Measurements from ENCODE around the gene DPY19L3. TPM values are rescaled to one million over a fixed set of nuclear protein-coding genes. Genes with fewer than 3 reads are reported as not detected.

The DPY19L3 gene
- total and polyA plus RNA-seq, 2 donors (not counting 1 experiment from before 2014, with no cell fraction given), result 14.0 to 40.0 TPM

DNA sequence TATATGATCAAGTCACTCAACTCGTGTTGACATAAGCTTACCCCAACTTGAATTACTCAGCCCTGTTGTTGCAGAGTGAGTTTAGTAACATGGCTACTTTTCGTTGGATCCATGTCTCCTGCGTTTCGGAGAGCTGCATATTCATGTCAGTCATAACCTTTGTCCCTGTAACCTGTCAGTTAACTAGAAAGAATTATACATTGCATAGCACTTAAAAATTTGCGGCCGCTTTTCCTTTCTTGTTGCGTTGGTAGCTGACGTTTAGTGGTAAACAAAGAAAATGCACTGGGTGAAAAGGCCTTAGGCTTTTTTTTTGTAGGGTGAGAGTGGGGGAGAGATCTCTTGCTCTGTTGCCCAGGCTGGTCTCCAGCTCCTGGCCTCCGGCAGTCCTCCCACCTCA is 46.0 kb upstream of the DPY19L3 start:
- WGBS (ENCODE audit: insufficient coverage), result no CpG with 5 or more reads among the region's 9 CpGs

DNA sequence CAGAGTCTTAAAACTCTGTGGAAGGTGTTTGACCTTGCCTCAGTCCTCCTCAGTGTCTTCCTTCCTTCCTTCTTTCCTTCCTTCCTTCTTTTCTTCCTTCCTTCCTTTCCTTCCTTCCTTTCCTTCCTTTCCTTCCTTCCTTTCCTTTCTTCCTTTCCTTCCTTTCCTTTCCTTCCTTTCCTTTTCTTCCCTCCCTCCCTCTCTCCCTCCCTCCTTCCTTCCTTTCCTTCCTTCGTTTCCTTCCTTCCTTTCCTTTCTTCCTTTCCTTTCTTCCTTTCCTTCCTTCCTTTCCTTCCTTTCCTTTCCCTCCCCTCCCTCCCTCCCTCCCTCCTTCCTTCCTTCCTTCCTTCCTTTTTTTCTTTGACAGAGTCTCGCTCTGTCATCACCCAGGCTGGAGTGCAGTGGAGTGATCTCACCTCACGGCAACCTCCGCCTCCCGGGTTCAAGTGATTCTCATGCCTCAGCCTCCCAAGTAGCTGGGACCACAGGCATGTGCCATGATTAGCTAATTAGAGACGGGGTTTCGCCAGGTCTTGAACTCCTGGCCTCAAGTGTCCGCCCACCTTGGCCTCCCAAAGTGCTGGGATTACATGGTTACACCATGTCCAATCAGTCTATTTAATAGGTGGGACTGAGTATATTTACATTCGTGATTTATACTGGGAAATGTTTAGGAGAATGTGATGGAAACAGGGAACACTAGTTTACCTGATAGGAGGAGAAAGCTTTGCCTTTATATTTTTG is 43.8 kb upstream of the DPY19L3 start:
- Mint-ChIP-seq H3K4me1 (peaks cover 13% of the 10 kb centered on the region), H3K9me3 (ENCODE audit: insufficient read depth) (no peaks in the 10 kb centered on the region)
- peaks cover 64% of the 10 kb centered on the region for H3K79me2 ChIP-seq (ENCODE audit: control insufficient read depth, insufficient read depth, low read length)

More for the DNA sequence above, 46.0 kb upstream of the DPY19L3 start:
- Histone ChIP-seq H3K79me2 (ENCODE audit: control insufficient read depth, insufficient read depth, low read length) (peaks cover 53% of the 10 kb centered on the region), H3K9me3 (ENCODE audit: control extremely low read depth in 1 of 3, control insufficient read depth in 2 of 3, insufficient read depth in 1 of 3, low read length in 2 of 3) (peaks cover 0 to 1% (median 0%) of the 10 kb centered on the region in 3 donors), H3K4me2 (replicated peaks; ENCODE audit: low read depth, low read length, poor library complexity, severe bottlenecking) (no peak overlapping the region), H3K4me1 (ENCODE audit: control insufficient read depth in 2 of 2, insufficient read depth in 2 of 2, low read length in 2 of 2) (peaks cover 13 to 20% of the 10 kb centered on the region in 2 donors), H3K27me3 (replicated peaks in 1 of 4; ENCODE audit: control extremely low read depth in 1 of 4, control insufficient read depth in 3 of 4, insufficient read depth in 4 of 4, low read length in 3 of 4) (no peaks in the 10 kb centered on the region), H4K20me1 (ENCODE audit: control insufficient read depth, insufficient read depth, low read length, poor library complexity, severe bottlenecking) (peaks cover 64% of the 10 kb centered on the region), H2AFZ (ENCODE audit: insufficient read depth, low read depth, low read length, poor library complexity, severe bottlenecking) (no peak overlapping the region), H3K9ac (ENCODE audit: low read length) (no peak overlapping the region), H3K36me3 (replicated peaks in 1 of 2; ENCODE audit: control extremely low read depth in 1 of 2, control insufficient read depth in 1 of 2, extremely low read depth in 1 of 2, insufficient read depth in 2 of 2, low read length in 1 of 2) (peaks cover 15 to 80% of the 10 kb centered on the region in 2 experiments), H3K27ac (ENCODE audit: low read length in 2 of 2) (no peak overlapping the region), H3K4me3 (ENCODE audit: control extremely low read depth in 1 of 5, extremely low read depth in 1 of 5, insufficient read depth in 1 of 5, low read depth in 2 of 5, low read length in 4 of 5) (no peak overlapping the region)
- no peak overlapping the region for H3K27ac Mint-ChIP-seq
- H3K4me3 Mint-ChIP-seq, result no peak overlapping the region
- ATAC-seq (ENCODE audit: low read depth) (no peak), DNase-seq (no peak)
- no peaks in the 10 kb centered on the region for H3K9me3 Mint-ChIP-seq (ENCODE audit: insufficient read depth)
- H3K27me3 Mint-ChIP-seq, result no peaks in the 10 kb centered on the region
- intact Hi-C loops (cut with micrococcal nuclease), result no loop called here
- CTCF ChIA-PET, result interaction anchor here (2.3 to 2.6 kb wide), 2 partner anchors 19 to 22 kb away, joined by 11 to 12 read pairs; no protein-coding TSS in a partner anchor
- POLR2A ChIA-PET, result no interaction called here
- no peak for TF ChIP-seq EZH2 (IDR thresholded peaks at IDR 0.05; ENCODE audit: borderline replicate concordance, insufficient read depth, low read depth, low read length, poor library complexity, severe bottlenecking)
- TF ChIP-seq, protein P1, sequence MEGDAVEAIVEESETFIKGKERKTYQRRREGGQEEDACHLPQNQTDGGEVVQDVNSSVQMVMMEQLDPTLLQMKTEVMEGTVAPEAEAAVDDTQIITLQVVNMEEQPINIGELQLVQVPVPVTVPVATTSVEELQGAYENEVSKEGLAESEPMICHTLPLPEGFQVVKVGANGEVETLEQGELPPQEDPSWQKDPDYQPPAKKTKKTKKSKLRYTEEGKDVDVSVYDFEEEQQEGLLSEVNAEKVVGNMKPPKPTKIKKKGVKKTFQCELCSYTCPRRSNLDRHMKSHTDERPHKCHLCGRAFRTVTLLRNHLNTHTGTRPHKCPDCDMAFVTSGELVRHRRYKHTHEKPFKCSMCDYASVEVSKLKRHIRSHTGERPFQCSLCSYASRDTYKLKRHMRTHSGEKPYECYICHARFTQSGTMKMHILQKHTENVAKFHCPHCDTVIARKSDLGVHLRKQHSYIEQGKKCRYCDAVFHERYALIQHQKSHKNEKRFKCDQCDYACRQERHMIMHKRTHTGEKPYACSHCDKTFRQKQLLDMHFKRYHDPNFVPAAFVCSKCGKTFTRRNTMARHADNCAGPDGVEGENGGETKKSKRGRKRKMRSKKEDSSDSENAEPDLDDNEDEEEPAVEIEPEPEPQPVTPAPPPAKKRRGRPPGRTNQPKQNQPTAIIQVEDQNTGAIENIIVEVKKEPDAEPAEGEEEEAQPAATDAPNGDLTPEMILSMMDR (IDR thresholded peaks at IDR 0.05), result no peak
- peaks cover 26% of the 10 kb centered on the region for H3K4me1 Mint-ChIP-seq

More for the DNA sequence above, 43.8 kb upstream of the DPY19L3 start:
- Histone ChIP-seq H3K36me3 (replicated peaks in 1 of 2; ENCODE audit: control extremely low read depth in 1 of 2, control insufficient read depth in 1 of 2, extremely low read depth in 1 of 2, insufficient read depth in 2 of 2, low read length in 1 of 2) (peaks cover 15 to 91% of the 10 kb centered on the region in 2 experiments), H3K9me3 (ENCODE audit: control extremely low read depth in 1 of 3, control insufficient read depth in 2 of 3, insufficient read depth in 1 of 3, low read length in 2 of 3) (peaks cover 0 to 1% (median 0%) of the 10 kb centered on the region in 3 donors), H4K20me1 (ENCODE audit: control insufficient read depth, insufficient read depth, low read length, poor library complexity, severe bottlenecking) (peaks cover 72% of the 10 kb centered on the region), H3K27me3 (replicated peaks in 1 of 4; ENCODE audit: control extremely low read depth in 1 of 4, control insufficient read depth in 3 of 4, insufficient read depth in 4 of 4, low read length in 3 of 4) (no peaks in the 10 kb centered on the region), H3K9ac (ENCODE audit: low read length) (no peak overlapping the region), H3K4me1 (ENCODE audit: control insufficient read depth in 2 of 2, insufficient read depth in 2 of 2, low read length in 2 of 2) (peaks cover under 1 to 3% of the 10 kb centered on the region in 2 donors), H3K4me3 (ENCODE audit: control extremely low read depth in 1 of 5, extremely low read depth in 1 of 5, insufficient read depth in 1 of 5, low read depth in 2 of 5, low read length in 4 of 5) (no peak overlapping the region), H3K4me2 (replicated peaks; ENCODE audit: low read depth, low read length, poor library complexity, severe bottlenecking) (no peak overlapping the region), H2AFZ (ENCODE audit: insufficient read depth, low read depth, low read length, poor library complexity, severe bottlenecking) (no peak overlapping the region), H3K27ac (ENCODE audit: low read length in 2 of 2) (no peak overlapping the region)
- TF ChIP-seq, protein P1 (IDR thresholded peaks at IDR 0.05), result no peak
- TF ChIP-seq EZH2 (IDR thresholded peaks at IDR 0.05; ENCODE audit: borderline replicate concordance, insufficient read depth, low read depth, low read length, poor library complexity, severe bottlenecking), result no peak
- whole genome bisulfite sequencing (ENCODE audit: insufficient coverage), result 96% methylated on average over 6 of the region's 9 CpGs
- no peak overlapping the region for H3K4me3 Mint-ChIP-seq
- ATAC-seq (ENCODE audit: low read depth), result no peak
- ChIA-PET POLR2A (no interaction called here), CTCF (no interaction called here)
- no peak overlapping the region for H3K27ac Mint-ChIP-seq
- intact Hi-C loops (cut with micrococcal nuclease), result no loop called here
- H3K27me3 Mint-ChIP-seq, result no peaks in the 10 kb centered on the region
- no peak for DNase-seq

All from B cell (primary cell).